ENCODE results near the gene EPHA6.

The EPHA6 gene

DNA sequence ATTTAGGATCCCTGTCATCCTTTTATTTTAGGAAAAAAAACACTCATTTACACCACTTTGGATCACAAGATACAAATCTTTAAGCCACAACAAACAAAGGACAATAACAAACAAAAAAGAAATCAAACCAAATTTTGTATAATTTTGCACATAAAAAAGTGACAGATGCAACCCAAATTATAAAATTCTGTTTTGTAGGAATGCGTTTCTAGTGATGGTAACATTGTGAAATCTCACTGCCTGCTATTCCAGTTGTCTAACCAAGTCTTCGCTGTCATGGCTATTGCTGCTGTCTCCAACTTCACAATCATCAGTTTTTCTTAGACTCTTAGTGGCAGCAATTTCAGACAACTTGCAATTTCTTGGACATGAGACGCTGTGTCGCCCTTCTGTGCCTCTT, 891.8 kb downstream of the EPHA6 start:
- no peak for DNase-seq (ENCODE audit: low spot score)

DNA sequence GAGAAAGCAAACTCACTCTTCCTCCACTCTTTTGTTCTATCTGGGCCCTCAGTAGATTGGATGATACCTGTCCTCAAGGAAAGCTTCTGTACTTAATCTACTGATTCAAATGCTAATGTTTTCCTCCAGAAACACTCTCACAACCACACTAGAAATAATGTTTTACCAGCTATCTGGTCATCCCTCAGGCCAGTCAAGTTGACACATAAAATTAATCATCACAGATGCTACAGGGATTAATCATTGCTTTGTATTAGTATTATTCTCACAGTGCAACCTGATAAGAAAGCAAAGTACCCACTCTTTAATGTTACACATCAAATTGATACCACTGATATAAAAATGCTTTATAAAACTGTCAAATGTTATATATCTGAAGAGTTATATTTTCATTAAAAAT, 897.3 kb downstream of the EPHA6 start:
- DNase-seq (ENCODE audit: low spot score): no peak

GRCh38 chr3:97712919-97713318, 898.5 kb downstream of the EPHA6 start:
- DNase-seq (ENCODE audit: low spot score): no peak

DNA sequence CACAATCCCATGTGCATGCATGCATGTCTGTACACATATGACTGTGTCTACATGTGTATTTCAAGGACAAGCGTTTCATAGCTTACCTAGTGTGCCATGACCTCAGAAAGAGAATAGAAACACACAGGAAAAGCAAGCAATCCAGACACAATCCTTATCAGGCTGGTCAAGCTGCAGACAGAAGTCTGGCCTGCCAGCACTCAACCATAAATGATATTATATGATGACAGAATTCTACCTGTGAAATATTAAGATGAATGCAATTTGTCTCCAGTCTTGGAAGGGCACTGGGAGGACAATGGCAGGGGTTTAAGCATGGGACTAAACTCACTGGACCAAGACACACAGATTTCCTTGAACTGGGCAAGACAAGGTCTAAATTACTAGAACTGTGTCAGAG, 899.2 kb downstream of the EPHA6 start:
- no peak for DNase-seq (ENCODE audit: low spot score)

DNA sequence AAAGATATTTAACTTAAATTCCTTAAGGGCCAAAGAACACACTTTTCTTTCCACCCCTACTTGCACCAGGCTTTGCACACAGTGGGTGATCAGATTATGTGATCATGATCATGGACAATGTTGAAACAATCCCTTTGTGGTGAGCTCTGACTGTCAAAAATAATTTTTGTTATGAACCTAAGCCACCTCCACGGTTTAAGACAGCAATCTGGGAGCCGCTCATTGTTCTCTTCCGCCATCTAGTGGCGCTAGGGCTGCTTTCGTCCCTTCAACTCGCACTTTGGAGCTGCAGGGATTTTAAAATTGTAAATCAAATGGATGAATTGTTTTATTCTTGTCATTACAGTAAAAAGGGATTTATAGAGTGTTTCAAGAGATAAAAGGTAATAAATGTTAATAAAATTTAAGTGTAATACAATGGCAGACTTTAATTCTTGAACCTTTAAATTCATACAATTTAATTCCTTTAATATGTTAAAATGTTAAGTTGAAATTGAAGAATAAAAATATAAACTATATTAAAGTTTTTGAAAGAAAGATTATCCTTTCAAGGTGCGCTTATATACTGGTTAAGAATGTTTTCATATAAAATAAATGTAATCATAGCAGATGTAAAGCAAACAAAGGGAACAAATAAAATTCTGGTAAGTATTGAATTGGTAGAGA, 904.9 kb downstream of the EPHA6 start:
- peak; percentile 24 for DNase-seq (ENCODE audit: low spot score)

DNA sequence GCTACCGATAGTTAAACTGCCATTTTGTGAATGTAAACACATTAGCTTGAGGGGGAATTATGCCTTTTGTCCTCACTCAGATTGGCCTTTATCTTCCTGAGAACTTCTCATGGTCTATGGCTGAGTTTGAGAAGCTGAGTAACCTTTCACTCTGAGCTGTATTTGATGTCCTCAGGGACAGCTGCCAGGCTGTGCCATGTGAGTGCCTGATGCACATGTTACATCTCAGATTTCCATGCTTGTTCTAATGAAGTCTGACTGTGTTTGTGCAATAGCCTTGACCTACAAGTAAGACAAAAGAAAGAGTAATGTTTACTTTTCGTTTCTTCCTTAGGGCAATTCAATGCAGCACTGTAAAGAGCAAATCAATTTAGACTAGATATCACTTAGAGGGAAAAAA, 906.0 kb downstream of the EPHA6 start:
- no peak for DNase-seq (ENCODE audit: low spot score)

DNA sequence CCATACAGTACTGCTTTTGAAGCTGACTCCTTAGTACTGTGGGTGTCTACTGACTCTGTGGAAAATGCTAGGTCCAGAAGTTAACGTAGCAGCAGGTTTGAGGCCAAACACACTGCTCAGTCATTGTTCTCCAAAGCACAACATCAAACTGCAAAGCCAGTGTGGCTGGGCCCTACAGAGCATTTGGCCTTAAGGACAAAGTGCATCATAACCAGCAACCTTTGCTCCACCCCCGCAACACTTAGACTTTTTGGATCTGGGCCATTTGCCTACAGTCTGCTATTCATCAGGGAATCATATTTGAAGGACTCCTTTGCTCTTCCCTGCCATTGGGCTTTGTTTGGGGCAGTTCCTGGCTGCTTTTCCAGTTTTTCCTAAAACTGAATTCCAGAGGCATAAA, 907.1 kb downstream of the EPHA6 start:
- no peak for DNase-seq (ENCODE audit: low spot score)

DNA sequence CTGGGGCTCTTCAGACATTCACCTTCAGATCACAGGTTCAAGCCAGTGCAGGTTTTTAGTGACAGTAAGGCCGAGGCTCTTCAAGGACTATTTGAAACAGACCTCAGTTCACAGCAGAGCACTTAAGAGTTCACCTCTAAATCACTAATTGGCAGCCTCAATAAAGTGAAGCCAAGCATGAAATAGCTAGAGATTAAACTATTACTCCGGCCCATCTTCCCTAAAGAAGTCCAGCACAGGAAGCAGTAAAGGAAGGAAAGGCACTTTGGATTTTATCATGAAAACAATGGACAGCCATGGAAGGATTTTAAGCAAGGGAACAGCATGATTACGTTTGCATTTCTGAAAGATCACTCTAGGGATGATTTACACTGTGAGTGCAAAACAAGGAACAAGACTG, 922.5 kb downstream of the EPHA6 start:
- no peak for DNase-seq (ENCODE audit: low spot score)

DNA sequence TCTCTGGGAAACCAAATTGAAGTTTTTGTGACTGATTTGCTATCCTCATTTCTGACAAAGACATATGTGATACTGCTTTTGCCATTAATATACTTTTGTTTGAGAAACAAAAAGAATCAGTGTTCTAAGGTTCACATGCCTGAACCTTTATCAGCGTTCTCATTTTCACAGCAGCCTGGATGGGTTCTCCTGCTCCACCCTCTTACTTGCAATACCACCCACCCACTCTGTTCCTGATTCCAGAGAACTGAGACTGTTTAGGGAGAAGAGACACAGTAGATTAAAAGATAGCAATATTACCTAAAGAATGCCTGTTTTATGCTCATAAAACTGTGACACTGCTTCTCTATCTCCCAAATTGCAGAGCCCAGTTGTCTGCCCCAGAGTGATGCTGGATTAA, 924.4 kb downstream of the EPHA6 start:
- DNase-seq (ENCODE audit: low spot score): no peak

- no peak for DNase-seq (ENCODE audit: low spot score)
Measured at GRCh38 chr3:97742036-97742435, 927.6 kb downstream of the EPHA6 start.

GRCh38 chr3:97744289-97744688, 929.9 kb downstream of the EPHA6 start:
- DNase-seq (ENCODE audit: low spot score): no peak

DNA sequence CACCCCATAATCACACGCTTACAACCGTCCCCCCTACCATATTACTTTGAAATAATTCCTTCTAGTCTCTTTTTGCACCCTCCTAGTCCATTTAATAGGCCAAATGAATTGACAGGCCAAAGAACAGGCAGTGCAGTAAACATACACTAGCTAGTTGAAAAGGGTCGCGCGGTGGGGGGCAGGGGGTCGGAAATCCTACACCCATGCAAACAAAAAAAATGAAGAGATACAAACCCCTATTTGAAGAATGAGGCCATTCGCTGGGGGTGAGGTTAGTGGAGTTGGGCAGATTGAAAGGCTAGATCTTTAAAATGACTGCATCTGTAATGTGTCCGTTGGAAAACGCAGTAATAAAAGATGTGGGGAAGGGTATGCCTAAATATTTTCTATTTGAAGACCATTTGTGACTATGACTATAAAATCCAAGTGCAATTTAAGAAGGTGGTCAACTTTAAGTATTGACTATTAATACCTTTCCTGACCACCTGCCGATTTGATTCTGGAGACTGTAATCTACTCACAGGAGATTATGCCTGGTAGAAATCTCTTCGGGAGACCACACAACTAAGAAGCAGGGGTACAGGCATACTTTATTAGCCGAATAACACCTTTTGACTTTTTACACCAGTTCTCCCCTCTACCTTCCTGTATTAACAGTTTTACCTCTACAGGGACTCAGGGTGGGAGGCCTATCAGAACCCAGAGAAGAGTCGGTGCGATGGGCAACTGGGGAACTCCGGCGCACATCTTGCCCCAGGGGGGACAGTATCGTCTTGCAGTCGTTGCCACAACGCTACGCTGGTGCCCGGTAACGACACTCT, 949.4 kb downstream of the EPHA6 start:
- DNase-seq (ENCODE audit: low spot score): no peak

- DNase-seq (ENCODE audit: low spot score): peak; percentile 73
Measured at GRCh38 chr3:97764407-97765238, 950.2 kb downstream of the EPHA6 start, which contains the start of gene ARL6. TSS of gene ARL6 (plus strand) at chr3:97764758. CDS start at chr3:97768108, 3,350 bp downstream.

DNA sequence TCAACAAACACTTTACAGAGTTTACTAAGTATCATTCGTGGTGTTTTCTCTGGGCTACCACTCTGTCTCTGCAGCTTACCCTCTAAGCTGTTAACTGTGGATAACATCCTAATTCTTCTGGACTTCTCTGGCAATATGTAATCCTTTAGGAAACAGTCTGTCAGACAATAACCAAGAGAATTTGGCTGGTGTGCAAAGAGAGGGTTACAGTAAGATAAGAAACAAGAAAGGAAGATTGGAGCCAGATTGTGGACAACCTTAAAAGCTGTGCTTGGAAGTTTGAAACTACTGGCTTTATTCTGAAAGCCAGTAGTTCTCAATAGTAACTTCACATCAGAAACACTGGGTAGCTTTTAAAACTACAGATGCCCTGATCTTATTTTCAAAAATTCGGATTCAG, 950.9 kb downstream of the EPHA6 start:
- no peak for DNase-seq (ENCODE audit: low spot score)

DNA sequence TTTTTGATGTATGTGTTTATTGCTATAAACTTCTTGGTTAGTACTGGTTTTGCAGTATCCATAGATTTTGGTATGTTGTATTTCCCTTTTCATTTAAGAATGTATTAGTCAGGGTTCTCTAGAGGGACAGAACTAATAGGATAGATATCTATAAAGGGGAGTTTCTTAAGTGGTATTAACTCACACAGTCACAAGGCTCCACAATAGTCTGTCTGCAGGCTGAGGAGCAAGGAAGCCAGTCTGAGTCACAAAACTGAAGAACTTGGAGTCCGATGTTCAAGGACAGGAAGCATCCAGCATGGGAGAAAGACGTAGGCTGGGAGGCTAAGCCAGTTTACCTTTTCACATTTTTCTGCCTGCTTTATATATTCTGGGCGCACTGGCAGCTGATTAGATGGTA, 958.5 kb downstream of the EPHA6 start:
- no peak for DNase-seq (ENCODE audit: low spot score)

- DNase-seq (ENCODE audit: low spot score): no peak
Measured at GRCh38 chr3:97778152-97778551, 963.8 kb downstream of the EPHA6 start.

DNA sequence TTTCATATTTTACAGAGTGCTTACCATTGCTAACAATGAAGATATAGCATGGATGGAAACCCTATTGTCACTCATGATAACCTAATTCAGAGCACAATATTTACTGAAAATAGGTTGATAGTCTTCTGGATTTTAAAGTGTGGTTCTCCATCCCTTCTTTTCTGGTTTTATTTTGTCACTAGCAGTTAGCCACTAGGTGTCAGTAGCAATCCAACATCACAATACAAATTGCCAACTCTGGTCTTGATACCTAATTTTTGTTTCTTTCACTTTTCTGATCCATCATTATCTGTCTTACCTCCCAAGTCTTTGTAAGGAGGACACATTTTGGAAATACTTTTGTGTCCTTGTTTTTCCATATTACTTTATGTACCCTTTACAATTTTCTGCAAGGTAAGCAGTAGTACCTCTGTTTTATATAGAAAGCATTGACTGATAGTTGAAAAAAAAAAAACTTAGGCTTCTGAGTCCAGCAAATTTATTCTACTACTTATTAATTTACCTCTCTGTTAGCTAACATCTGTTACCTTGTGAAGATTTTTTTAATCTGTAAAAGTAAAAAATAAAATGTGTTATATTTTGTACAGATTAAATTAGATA, 979.1 kb downstream of the EPHA6 start:
- peak; percentile 35 for DNase-seq (ENCODE audit: low spot score)

DNA sequence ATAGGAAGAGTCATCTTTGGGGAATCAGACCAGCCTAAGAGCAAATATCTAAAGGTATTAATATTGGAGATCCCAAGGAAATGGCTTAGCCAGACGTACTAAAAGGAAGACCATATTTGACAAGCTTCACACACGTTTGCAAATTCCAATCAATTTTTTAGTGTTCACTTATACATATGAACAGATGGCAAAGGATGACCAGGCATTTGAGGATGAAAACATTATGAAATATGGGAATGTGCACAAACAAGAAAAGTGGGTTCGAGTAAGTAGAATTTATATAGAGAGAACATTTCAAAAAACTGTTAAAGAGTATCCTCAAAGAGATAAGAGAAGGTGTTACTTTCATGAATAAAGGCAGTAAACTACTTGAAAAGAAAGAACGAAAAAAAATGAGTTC, 981.6 kb downstream of the EPHA6 start:
- DNase-seq (ENCODE audit: low spot score): no peak
